Measurements from ENCODE around the gene LIPA. TPM values are rescaled to one million over a fixed set of nuclear protein-coding genes. Genes with fewer than 3 reads are reported as not detected.

LIPA gene
- total RNA-seq, 1 experiment from 2014 or later: 40.3 TPM

GRCh38 chr10:89240519-89240918 is 11.1 kb downstream of the LIPA start:
- ChIA-PET CTCF (no interaction called here), POLR2A (ENCODE audit: low non-redundant PET) (no interaction called here)
- no TSS peak for BruUV-seq (replicated peaks)
- intact Hi-C loops (cut with micrococcal nuclease; ENCODE audit: unreplicated experiment): no loop called here
- H3K36me3 ChIP-seq (ENCODE audit: insufficient read depth, low read length, poor library complexity, severe bottlenecking): no peaks in the 10 kb centered on the region
- DNase-seq (ENCODE audit: low spot score): no peak
- peaks cover 16% of the 10 kb centered on the region for H3K4me1 ChIP-seq (ENCODE audit: insufficient read depth, low read length, poor library complexity, severe bottlenecking)
- no peak overlapping the region for H3K27ac ChIP-seq (ENCODE audit: low read depth, low read length, poor library complexity, severe bottlenecking)
- no peak overlapping the region for H3K4me3 ChIP-seq (ENCODE audit: low read depth, low read length, poor library complexity, severe bottlenecking)
- H3K9me3 ChIP-seq (ENCODE audit: low read depth, low read length, poor library complexity, severe bottlenecking): no peaks in the 10 kb centered on the region
- no peaks in the 10 kb centered on the region for H3K27me3 ChIP-seq (replicated peaks; ENCODE audit: insufficient read depth, low read depth, low read length, poor library complexity)
- TF ChIP-seq, protein P1, sequence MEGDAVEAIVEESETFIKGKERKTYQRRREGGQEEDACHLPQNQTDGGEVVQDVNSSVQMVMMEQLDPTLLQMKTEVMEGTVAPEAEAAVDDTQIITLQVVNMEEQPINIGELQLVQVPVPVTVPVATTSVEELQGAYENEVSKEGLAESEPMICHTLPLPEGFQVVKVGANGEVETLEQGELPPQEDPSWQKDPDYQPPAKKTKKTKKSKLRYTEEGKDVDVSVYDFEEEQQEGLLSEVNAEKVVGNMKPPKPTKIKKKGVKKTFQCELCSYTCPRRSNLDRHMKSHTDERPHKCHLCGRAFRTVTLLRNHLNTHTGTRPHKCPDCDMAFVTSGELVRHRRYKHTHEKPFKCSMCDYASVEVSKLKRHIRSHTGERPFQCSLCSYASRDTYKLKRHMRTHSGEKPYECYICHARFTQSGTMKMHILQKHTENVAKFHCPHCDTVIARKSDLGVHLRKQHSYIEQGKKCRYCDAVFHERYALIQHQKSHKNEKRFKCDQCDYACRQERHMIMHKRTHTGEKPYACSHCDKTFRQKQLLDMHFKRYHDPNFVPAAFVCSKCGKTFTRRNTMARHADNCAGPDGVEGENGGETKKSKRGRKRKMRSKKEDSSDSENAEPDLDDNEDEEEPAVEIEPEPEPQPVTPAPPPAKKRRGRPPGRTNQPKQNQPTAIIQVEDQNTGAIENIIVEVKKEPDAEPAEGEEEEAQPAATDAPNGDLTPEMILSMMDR (conservative IDR thresholded peaks at IDR 0.05; ENCODE audit: low read depth, low read length): no peak
- no peak for TF ChIP-seq EZH2 (IDR thresholded peaks at IDR 0.05; ENCODE audit: borderline replicate concordance, low read depth, low read length, poor library complexity, severe bottlenecking)

GRCh38 chr10:89238956-89239644 is 12.5 kb downstream of the LIPA start:
- H3K27me3 ChIP-seq (replicated peaks; ENCODE audit: insufficient read depth, low read depth, low read length, poor library complexity): no peaks in the 10 kb centered on the region
- no peak overlapping the region for H3K27ac ChIP-seq (ENCODE audit: low read depth, low read length, poor library complexity, severe bottlenecking)
- H3K4me3 ChIP-seq (ENCODE audit: low read depth, low read length, poor library complexity, severe bottlenecking): no peak overlapping the region
- intact Hi-C loops (cut with micrococcal nuclease; ENCODE audit: unreplicated experiment): no loop called here
- H3K36me3 ChIP-seq (ENCODE audit: insufficient read depth, low read length, poor library complexity, severe bottlenecking): no peaks in the 10 kb centered on the region
- CTCF ChIA-PET: no interaction called here
- H3K9me3 ChIP-seq (ENCODE audit: low read depth, low read length, poor library complexity, severe bottlenecking): no peaks in the 10 kb centered on the region
- DNase-seq (ENCODE audit: low spot score): no peak
- H3K4me1 ChIP-seq (ENCODE audit: insufficient read depth, low read length, poor library complexity, severe bottlenecking): peaks cover 16% of the 10 kb centered on the region
- no TSS peak for BruUV-seq (replicated peaks)
- TF ChIP-seq, protein P1 (conservative IDR thresholded peaks at IDR 0.05; ENCODE audit: low read depth, low read length): no peak
- no peak for TF ChIP-seq EZH2 (IDR thresholded peaks at IDR 0.05; ENCODE audit: borderline replicate concordance, low read depth, low read length, poor library complexity, severe bottlenecking)
- POLR2A ChIA-PET (ENCODE audit: low non-redundant PET): no interaction called here

- CTCF ChIA-PET: no interaction called here
- Histone ChIP-seq H3K4me1 (ENCODE audit: insufficient read depth, low read length, poor library complexity, severe bottlenecking) (peaks cover 14% of the 10 kb centered on the region), H3K9me3 (ENCODE audit: low read depth, low read length, poor library complexity, severe bottlenecking) (no peaks in the 10 kb centered on the region), H3K36me3 (ENCODE audit: insufficient read depth, low read length, poor library complexity, severe bottlenecking) (no peaks in the 10 kb centered on the region), H3K27me3 (replicated peaks; ENCODE audit: insufficient read depth, low read depth, low read length, poor library complexity) (no peaks in the 10 kb centered on the region), H3K27ac (ENCODE audit: low read depth, low read length, poor library complexity, severe bottlenecking) (no peak overlapping the region), H3K4me3 (ENCODE audit: low read depth, low read length, poor library complexity, severe bottlenecking) (no peak overlapping the region)
- no TSS peak for BruUV-seq (replicated peaks)
- no peak for DNase-seq (ENCODE audit: low spot score)
- POLR2A ChIA-PET (ENCODE audit: low non-redundant PET): interaction anchor here (0.6 kb wide), 1 partner anchor 155 kb away, joined by 8 read pairs; the partner anchor contains the start of gene IFIT1
- no peak for TF ChIP-seq EZH2 (IDR thresholded peaks at IDR 0.05; ENCODE audit: borderline replicate concordance, low read depth, low read length, poor library complexity, severe bottlenecking)
- TF ChIP-seq, protein P1 (conservative IDR thresholded peaks at IDR 0.05; ENCODE audit: low read depth, low read length): no peak
- intact Hi-C loops (cut with micrococcal nuclease; ENCODE audit: unreplicated experiment): no loop called here
These were observed 13.7 kb downstream of the LIPA start for GRCh38 chr10:89237849-89238248.

Data from A673 (cell line).